Activated T-cell treated with anti-CD3 and anti-CD28 coated beads, Interleukin-2, amount 50 U/mL, for 24 hours (primary cell): ENCODE measurements around the gene IFT74.

Source experiments
- DNase-seq: peaks from one replicate; pipeline ENCODE4 v3.0.0-alpha.2; 2020
- H3K27ac Mint-ChIP-seq: 2 replicates; pipeline ENCODE4 v1.8.0; 2020; ENCODE audit warnings: mild to moderate bottlenecking, mixed read lengths
- H3K27me3 Mint-ChIP-seq: 2 replicates; pipeline ENCODE4 v1.8.0; 2020; ENCODE audit warnings: mixed read lengths
- H3K36me3 Mint-ChIP-seq: 2 replicates; pipeline ENCODE4 v1.8.0; 2020; ENCODE audit warnings: low read depth, mixed read lengths
- H3K4me1 Mint-ChIP-seq: 2 replicates; pipeline ENCODE4 v1.8.0; 2020; ENCODE audit warnings: low read depth, mixed read lengths
- H3K4me3 Mint-ChIP-seq: 2 replicates; pipeline ENCODE4 v1.8.0; 2020; ENCODE audit warnings: mild to moderate bottlenecking, moderate library complexity, mixed read lengths
- H3K9me3 Mint-ChIP-seq: 2 replicates; pipeline ENCODE4 v1.8.0; 2020; ENCODE audit warnings: mixed read lengths

The IFT74 gene

GRCh38 chr9:26955921-26956859, at the start of gene IFT74:
Gene IFT74 (plus strand): TSS chr9:26956412. CDS start chr9:26961968, 5,556 bp downstream.
- DNase-seq: peak; percentile 91
- peak within 1 kb of the TSS; percentile 96 for H3K27ac Mint-ChIP-seq
- H3K36me3 Mint-ChIP-seq: peaks cover 9% of the 10 kb centered on the region
- peak within 1 kb of the TSS; percentile 92 for H3K4me3 Mint-ChIP-seq
- H3K4me1 Mint-ChIP-seq: peaks cover 37% of the 10 kb centered on the region
- no peaks in the 10 kb centered on the region for H3K27me3 Mint-ChIP-seq
- no peaks in the 10 kb centered on the region for H3K9me3 Mint-ChIP-seq

- Mint-ChIP-seq H3K27me3 (no peaks in the 10 kb centered on the region), H3K27ac (no peak overlapping the region), H3K36me3 (peaks cover 85% of the 10 kb centered on the region), H3K9me3 (no peaks in the 10 kb centered on the region), H3K4me1 (no peaks in the 10 kb centered on the region), H3K4me3 (no peak overlapping the region)
- no peak for DNase-seq
Observed at GRCh38 chr9:26913138-26913668, 43.0 kb upstream of the IFT74 start.

GRCh38 chr9:26919698-26920097, 36.5 kb upstream of the IFT74 start:
- Mint-ChIP-seq H3K27me3 (no peaks in the 10 kb centered on the region), H3K36me3 (peaks cover 94% of the 10 kb centered on the region), H3K9me3 (no peaks in the 10 kb centered on the region), H3K4me3 (no peak overlapping the region), H3K4me1 (no peaks in the 10 kb centered on the region), H3K27ac (no peak overlapping the region)
- DNase-seq: no peak

GRCh38 chr9:26925609-26926008, 30.6 kb upstream of the IFT74 start:
- no peak overlapping the region for H3K4me3 Mint-ChIP-seq
- H3K4me1 Mint-ChIP-seq: peaks cover 2% of the 10 kb centered on the region
- peaks cover 89% of the 10 kb centered on the region for H3K36me3 Mint-ChIP-seq

GRCh38 chr9:26928902-26929495, 27.2 kb upstream of the IFT74 start:
- H3K4me1 Mint-ChIP-seq: peaks cover 3% of the 10 kb centered on the region
- no peak for DNase-seq
- no peak overlapping the region for H3K27ac Mint-ChIP-seq
- no peaks in the 10 kb centered on the region for H3K9me3 Mint-ChIP-seq
- no peak overlapping the region for H3K4me3 Mint-ChIP-seq
- peaks cover 82% of the 10 kb centered on the region for H3K36me3 Mint-ChIP-seq
- no peaks in the 10 kb centered on the region for H3K27me3 Mint-ChIP-seq

More at GRCh38 chr9:26925609-26926008, 30.6 kb upstream of the IFT74 start:
- Mint-ChIP-seq H3K9me3 (no peaks in the 10 kb centered on the region), H3K27me3 (no peaks in the 10 kb centered on the region), H3K27ac (no peak overlapping the region)
- DNase-seq: no peak

GRCh38 chr9:26935847-26936246, 20.4 kb upstream of the IFT74 start:
- H3K4me3 Mint-ChIP-seq: no peak overlapping the region

GRCh38 chr9:26937816-26938371, 18.3 kb upstream of the IFT74 start:
- Mint-ChIP-seq H3K27ac (no peak overlapping the region), H3K4me3 (no peak overlapping the region), H3K9me3 (peaks cover 6% of the 10 kb centered on the region), H3K4me1 (peaks cover 57% of the 10 kb centered on the region), H3K27me3 (no peaks in the 10 kb centered on the region), H3K36me3 (peaks cover 69% of the 10 kb centered on the region)
- DNase-seq: no peak

More at GRCh38 chr9:26935847-26936246, 20.4 kb upstream of the IFT74 start:
- peaks cover 6% of the 10 kb centered on the region for H3K9me3 Mint-ChIP-seq
- H3K36me3 Mint-ChIP-seq: peaks cover 73% of the 10 kb centered on the region
- H3K4me1 Mint-ChIP-seq: peaks cover 41% of the 10 kb centered on the region
- DNase-seq: no peak
- H3K27me3 Mint-ChIP-seq: no peaks in the 10 kb centered on the region
- no peak overlapping the region for H3K27ac Mint-ChIP-seq

GRCh38 chr9:26939955-26940711, 16.1 kb upstream of the IFT74 start:
- H3K4me1 Mint-ChIP-seq: peaks cover 78% of the 10 kb centered on the region

GRCh38 chr9:26940779-26941178, 15.4 kb upstream of the IFT74 start:
- peak overlapping the region; percentile 53 for H3K27ac Mint-ChIP-seq
- H3K27me3 Mint-ChIP-seq: no peaks in the 10 kb centered on the region
- peaks cover 6% of the 10 kb centered on the region for H3K9me3 Mint-ChIP-seq
- peaks cover 81% of the 10 kb centered on the region for H3K36me3 Mint-ChIP-seq
- peaks cover 81% of the 10 kb centered on the region for H3K4me1 Mint-ChIP-seq
- no peak for DNase-seq
- H3K4me3 Mint-ChIP-seq: no peak overlapping the region

More at GRCh38 chr9:26939955-26940711, 16.1 kb upstream of the IFT74 start:
- H3K4me3 Mint-ChIP-seq: no peak overlapping the region
- peaks cover 75% of the 10 kb centered on the region for H3K36me3 Mint-ChIP-seq
- peak overlapping the region; percentile 53 for H3K27ac Mint-ChIP-seq
- H3K27me3 Mint-ChIP-seq: no peaks in the 10 kb centered on the region
- H3K9me3 Mint-ChIP-seq: peaks cover 6% of the 10 kb centered on the region
- no peak for DNase-seq

- Mint-ChIP-seq H3K27ac (peak overlapping the region; percentile 100), H3K4me1 (peaks cover 69% of the 10 kb centered on the region), H3K27me3 (peaks cover 6% of the 10 kb centered on the region), H3K36me3 (peaks cover 65% of the 10 kb centered on the region), H3K4me3 (peak overlapping the region; percentile 98), H3K9me3 (no peaks in the 10 kb centered on the region)
- no peak for DNase-seq
Observed at GRCh38 chr9:26945591-26945990, 10.6 kb upstream of the IFT74 start.

- peaks cover 54% of the 10 kb centered on the region for H3K36me3 Mint-ChIP-seq
- H3K4me3 Mint-ChIP-seq: peak within 1 kb of the TSS; percentile 98
- DNase-seq: peak; percentile 89
- peaks cover 55% of the 10 kb centered on the region for H3K4me1 Mint-ChIP-seq
- H3K27ac Mint-ChIP-seq: peak within 1 kb of the TSS; percentile 100
- H3K9me3 Mint-ChIP-seq: no peaks in the 10 kb centered on the region
- H3K27me3 Mint-ChIP-seq: peaks cover 6% of the 10 kb centered on the region
Observed at GRCh38 chr9:26946753-26947727, 9.2 kb upstream of the IFT74 start, which contains the start of gene PLAA. Gene PLAA (minus strand): TSS chr9:26947242. CDS start chr9:26947045, 197 bp downstream.

- Mint-ChIP-seq H3K27ac (peak overlapping the region; percentile 100), H3K4me1 (peaks cover 51% of the 10 kb centered on the region), H3K36me3 (peaks cover 48% of the 10 kb centered on the region), H3K9me3 (no peaks in the 10 kb centered on the region), H3K27me3 (peaks cover 6% of the 10 kb centered on the region), H3K4me3 (peak overlapping the region; percentile 98)
- DNase-seq: peak; percentile 47
Observed at GRCh38 chr9:26947736-26948135, 8.5 kb upstream of the IFT74 start.

- H3K4me1 Mint-ChIP-seq: peaks cover 42% of the 10 kb centered on the region
- H3K27me3 Mint-ChIP-seq: peaks cover 6% of the 10 kb centered on the region
- DNase-seq: no peak
- H3K36me3 Mint-ChIP-seq: peaks cover 30% of the 10 kb centered on the region
- H3K4me3 Mint-ChIP-seq: no peak overlapping the region
- no peak overlapping the region for H3K27ac Mint-ChIP-seq
- H3K9me3 Mint-ChIP-seq: no peaks in the 10 kb centered on the region
Observed at GRCh38 chr9:26949637-26950069, 6.6 kb upstream of the IFT74 start.
